ENCODE measurements around the gene ATP12A. TPM values are rescaled to one million over a fixed set of nuclear protein-coding genes. Genes with fewer than 3 reads are reported as not detected.

Gene ATP12A
- total RNA-seq (2022; extraction: Qiagen RNA extraction; ENCODE audit: low read depth) = 0.06 TPM in 1 of 5 replicates, not detected in the others

GRCh38 chr13:24680258-24680920, at the start of gene ATP12A:
Gene ATP12A (plus strand): TSS chr13:24680408. CDS start chr13:24680744, 336 bp downstream.

Other genes with a start within 250 kb of the ATP12A start
- 35.9 to 45.8 TPM (median 40.2 TPM) in 5 replicates for gene PARP4, start 167.6 kb upstream of the ATP12A start, total RNA-seq (2022; extraction: Qiagen RNA extraction; ENCODE audit: low read depth)
- not detected in 5 replicates for gene RNF17, start 83.8 kb downstream of the ATP12A start, total RNA-seq (2022; extraction: Qiagen RNA extraction; ENCODE audit: low read depth)